Non-pigmented ciliary epithelial cell (primary cell): ENCODE results near the gene DUSP22.

Experiments used
- DNase-seq: peaks from one replicate; pipeline ENCODE4 v3.0.0-alpha.2; 2010; ENCODE audit warnings: low read depth

DUSP22 gene

DNA sequence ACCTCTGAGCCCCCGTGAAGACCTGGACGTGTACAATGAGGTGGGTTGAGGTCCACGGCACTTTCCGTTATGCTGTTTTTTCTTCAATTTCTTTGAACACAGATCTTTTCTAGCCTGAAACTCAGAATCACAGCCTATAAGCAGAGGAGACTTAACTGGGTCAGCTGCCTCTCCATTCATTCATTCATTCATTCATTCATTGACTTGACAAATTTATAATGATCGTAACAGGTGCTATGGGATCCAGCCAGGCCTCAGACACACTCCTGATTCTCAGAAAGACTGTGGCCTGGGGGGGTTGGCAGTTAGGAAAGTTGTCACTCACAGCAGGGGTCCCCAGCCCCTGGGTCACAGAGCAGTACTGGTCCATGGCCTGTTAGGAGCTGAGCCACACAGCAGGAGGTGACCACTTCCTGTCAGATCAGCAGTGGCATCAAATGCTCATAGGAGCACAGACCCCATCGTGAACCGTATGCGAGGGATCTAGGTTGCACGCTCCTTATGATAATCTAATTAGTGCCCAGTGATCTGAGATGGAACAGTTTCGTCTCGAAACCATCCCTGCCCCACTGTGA lies 60.7 kb downstream of the DUSP22 start:
- DNase-seq = no peak

GRCh38 chr6:353642-354614 lies 61.6 kb downstream of the DUSP22 start:
- no peak for DNase-seq

DNA sequence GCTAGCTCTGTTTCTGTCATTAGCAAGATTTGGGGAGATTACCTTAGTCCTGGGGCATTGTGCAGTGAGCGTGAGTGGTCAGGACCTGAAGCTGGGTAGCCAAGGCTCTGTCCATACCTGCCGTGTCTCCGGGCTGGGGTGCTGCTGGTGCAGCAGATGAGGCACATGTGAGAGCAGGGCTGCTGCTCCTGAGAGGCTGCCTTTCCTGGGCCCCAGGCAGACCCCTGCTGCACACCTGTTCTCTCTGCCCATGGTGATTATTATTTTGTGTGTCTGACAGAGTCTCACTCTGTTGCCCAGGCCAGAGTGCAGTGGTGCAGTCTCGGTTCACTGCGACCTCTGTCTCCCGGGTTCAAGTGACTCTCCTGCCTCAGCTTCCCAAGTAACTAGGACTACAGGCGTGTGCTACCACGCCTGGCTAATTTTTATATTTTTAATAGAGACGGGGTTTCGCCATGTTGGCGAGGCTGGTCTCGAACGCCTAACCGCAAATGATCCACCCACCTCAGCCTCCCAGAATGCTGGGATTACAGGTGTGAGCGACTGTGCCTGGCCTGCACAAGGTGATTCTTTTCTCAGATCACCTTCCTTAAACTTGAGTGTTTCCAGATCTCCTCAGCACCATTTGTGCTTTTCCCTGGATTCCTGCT lies 62.5 kb downstream of the DUSP22 start:
- no peak for DNase-seq

GRCh38 chr6:355373-356208 lies 63.3 kb downstream of the DUSP22 start:
- no peak for DNase-seq

DNA sequence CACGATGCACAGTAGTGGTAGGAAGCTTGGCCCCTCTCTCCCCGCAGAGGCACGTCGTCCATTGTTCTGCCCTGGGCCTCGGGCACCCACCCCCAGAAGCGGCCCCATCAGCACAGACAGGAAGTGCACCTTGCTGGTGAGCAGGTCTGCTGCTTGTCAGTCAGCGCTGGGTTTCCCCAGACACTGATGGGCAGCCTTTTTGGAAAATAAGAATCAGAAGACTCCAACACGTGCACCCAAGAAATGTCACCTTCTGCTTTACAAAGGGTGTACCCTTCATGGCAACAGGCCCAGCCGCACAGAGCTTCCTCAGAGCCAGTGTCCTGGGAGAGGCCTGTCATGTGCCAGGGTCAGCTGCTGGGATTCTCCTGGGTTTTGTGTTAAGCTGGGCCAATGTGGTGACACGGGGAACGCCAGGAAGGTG lies 64.6 kb downstream of the DUSP22 start:
- DNase-seq = no peak

DNA sequence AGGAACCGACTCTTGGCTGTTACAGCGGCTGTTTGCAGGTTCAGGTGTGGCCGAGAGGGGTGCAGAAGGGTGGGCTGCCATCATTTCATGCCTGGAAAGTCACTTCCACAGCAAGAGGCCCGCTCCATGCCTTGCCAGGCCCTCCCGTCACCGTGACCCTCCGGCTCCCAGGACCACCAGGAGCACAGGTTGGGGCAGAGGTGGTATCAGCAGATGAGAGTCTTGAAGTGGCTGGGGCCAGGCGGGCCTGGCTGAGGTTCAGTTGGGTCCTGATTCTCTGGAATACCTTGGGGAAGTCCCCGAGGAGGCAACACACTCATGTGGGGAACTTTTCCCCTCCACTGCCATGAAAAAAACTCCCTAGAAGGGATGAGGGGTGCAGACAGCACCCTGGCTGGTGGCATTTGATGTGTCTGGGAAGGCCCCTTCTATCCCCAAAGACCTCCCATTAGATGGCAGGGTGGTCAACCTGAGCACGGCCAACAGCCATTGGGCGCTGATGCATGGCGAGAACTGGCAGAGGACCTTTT lies 65.0 kb downstream of the DUSP22 start:
- DNase-seq = no peak

DNA sequence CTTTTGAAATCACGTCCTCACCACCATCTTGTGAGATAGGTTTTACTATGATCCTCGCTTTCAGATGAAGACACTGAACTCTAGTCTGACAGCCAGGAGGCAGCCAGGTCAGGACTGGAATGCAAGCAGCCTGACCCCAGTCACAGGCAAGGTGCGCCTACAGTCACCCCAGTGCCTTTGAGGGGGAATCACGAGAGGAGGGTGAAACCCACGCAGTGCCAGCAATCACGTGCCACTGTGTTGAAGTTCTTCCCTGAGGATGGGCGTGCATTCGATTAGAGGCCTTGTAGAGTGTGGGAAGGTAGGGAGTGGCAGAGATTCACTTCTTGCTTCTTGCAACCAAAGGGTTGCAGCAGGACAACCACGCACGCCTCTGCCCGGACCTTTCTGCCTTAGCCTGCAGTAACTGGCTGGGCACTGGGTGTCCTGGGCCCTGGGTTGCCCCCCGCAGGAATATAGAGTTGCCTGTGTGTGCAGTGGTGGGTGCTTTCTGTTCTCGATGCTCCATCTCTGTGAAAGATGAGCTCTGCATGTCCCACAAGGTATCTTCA lies 65.6 kb downstream of the DUSP22 start:
- no peak for DNase-seq

DNA sequence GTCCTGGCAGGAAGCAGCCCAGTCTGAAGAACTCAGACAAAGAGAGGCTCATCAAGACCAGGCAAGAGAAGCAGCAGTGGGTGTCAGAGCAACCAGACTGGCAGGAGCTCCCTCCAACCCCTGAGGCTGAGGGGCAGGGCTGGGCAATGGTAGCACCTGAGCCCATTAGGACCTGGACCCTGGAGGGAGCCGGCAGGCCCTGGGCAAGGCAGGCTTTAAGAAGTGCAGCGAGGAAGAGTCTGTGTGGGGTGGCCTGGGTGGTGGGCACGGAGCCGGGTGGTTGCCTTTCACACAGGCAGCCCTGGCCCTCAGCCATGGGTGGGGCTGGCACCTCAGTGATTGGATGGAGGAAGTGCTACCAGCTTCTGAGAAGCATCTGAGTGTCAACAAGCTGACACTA lies 66.1 kb downstream of the DUSP22 start:
- DNase-seq = no peak

- DNase-seq = no peak
Observed at GRCh38 chr6:358847-359246, 66.6 kb downstream of the DUSP22 start.

DNA sequence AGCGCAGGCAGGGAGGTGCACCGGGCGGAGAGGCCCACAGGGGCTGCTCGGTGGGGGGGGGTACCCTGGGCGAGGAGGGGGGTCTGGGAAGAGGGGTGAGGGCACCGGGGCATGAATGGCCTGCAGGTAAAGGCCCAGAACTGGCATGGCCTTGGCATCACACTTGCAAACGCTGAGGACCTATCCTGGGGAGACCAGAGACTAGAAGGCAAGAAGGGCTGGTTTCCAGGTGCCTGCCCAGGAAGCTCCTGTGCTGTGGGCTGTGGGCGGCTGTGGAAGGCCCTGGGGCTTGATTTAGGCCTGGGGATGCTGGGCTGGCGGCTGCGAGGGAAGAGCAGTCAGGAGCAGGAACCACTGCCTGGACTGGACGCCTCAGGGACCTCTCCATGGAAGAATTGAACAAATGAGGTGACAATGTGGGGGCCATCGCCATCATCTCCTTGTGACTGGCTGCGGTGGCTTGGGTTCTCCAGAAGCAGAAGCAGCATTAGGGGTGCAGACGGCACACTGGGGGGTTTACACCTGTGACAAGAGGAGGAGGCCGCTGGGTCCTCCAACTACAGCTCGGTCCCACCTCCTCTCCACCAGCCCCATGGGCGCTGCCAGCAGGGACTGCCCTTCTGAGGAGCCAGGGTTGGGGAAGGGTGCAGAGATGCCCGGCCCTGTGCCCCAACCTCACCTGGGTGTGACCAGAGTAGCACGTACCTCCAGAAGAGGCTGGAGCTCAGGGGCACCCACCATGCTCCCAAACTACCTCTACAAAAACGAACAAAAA lies 67.2 kb downstream of the DUSP22 start:
- no peak for DNase-seq

GRCh38 chr6:360349-360748 lies 68.1 kb downstream of the DUSP22 start:
- DNase-seq = no peak

- no peak for DNase-seq
Observed at GRCh38 chr6:360764-361373, 68.6 kb downstream of the DUSP22 start.

GRCh38 chr6:361411-362132 lies 69.3 kb downstream of the DUSP22 start:
- no peak for DNase-seq

DNA sequence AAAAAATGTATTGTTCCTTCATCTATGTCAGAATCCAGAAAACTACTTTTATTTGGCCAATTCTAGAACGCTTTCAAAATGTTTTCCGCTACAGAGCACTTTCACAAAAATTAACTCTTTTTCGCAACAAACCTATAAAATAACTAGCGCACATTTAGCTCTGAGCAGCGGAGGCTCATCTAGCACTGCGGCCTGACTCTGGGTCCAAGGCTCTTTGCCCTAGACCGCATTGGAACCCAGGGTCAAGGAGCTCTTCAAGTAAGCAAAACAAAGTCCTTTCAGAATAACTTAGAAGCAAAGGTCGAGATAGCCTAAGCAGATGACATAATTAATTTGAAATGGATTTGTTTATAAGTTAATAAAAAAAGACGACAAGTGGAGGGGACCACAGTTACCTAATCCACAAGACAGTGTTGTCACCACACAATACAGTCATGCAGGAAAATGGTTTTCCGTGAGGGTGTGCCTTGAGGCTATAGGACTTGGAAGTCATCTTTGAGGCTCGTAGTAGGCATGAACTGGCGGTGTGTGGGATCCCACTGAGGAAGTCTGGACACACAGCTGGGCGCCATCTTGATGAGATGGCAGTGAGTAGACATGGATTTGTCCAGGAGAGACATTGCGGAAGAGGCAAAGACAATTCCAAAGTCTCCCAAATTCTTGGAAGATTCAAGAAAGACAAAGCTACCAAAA lies 70.1 kb downstream of the DUSP22 start:
- DNase-seq = no peak

GRCh38 chr6:362924-363249 lies 70.6 kb downstream of the DUSP22 start:
- DNase-seq = no peak

DNA sequence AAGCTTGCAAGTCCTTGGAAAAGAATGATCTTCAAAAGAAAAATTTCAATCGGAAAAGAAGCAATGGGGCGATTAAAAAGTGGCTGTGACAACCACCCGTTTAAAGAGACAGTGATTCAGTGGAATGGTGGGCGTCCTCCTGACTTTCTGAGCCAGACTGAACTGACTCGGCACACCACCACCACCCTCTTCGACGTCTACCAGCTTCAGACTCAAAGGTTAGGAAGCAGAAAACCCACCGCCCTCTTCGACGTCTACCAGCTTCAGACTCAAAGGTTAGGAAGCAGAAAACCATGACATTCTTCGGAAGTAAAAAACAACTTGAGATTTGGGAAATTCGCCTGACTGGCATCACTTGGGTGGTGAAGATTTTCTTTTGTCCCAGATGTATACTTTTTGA lies 71.0 kb downstream of the DUSP22 start:
- DNase-seq = no peak

GRCh38 chr6:363909-364308 lies 71.6 kb downstream of the DUSP22 start:
- no peak for DNase-seq

DNA sequence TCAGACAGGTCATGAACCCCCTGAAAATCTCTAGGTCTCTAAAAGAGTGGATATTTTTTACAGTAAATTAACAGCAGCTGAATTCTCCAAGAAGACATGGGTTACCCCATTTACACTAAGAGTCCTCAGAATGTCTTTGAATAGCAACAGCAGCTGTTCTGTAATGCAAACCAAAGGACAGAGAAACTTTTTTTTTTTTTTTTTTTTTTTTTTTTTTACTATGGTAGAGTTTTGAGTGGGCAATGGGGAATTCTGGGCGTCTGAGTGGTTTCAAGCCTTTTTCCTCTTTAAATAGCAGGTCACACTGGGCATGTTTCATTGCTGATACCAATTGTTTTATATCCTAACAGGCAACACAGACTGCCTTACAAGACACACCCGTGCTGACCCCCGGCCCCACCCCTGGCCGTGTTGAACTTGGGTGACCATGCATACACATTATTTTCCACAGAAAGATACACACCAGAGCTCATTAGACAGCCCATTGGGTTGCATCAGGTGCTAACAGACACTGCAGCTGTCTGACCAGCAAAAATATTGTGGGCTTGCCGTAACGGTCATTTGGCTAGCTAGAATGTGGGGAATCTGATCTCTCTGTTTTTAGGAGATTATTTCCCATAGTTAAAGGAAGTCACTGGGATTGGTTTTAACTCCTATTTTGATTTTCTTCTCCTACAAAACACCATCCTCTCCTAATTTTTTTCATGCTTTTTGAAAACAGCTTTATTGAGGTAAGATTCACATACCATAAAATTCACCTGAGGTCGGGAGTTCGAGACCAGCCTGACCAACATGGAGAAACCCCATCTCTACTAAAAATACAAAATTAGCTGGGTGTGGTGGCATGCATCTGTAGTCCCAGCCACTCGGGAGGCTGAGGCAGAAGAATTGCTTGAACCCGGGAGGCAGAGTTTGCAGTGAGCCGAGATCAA lies 72.6 kb downstream of the DUSP22 start:
- no peak for DNase-seq
